NCI-H2171 (cell line): Measurements from ENCODE around the gene ZP4.

Source experiments
- DNase-seq: peaks from one replicate; lab custom pipeline; 2025; lab: John Stamatoyannopoulos, UW

Gene ZP4

GRCh38 chr1:237890822-237891221 is at the start of gene ZP4:
TSS of gene ZP4 (minus strand) at chr1:237890922. CDS start at chr1:237890635, 287 bp downstream.
- DNase-seq: no peak

GRCh38 chr1:237938553-237938952 is 47.8 kb upstream of the ZP4 start:
- no peak for DNase-seq

GRCh38 chr1:237938068-237938467 is 47.3 kb upstream of the ZP4 start:
- DNase-seq: no peak

GRCh38 chr1:237932816-237933215 is 42.1 kb upstream of the ZP4 start:
- no peak for DNase-seq

GRCh38 chr1:237931581-237931980 is 40.9 kb upstream of the ZP4 start:
- no peak for DNase-seq

GRCh38 chr1:237927198-237927597 is 36.5 kb upstream of the ZP4 start:
- no peak for DNase-seq

GRCh38 chr1:237921306-237921705 is 30.6 kb upstream of the ZP4 start:
- no peak for DNase-seq

GRCh38 chr1:237913345-237913744 is 22.6 kb upstream of the ZP4 start:
- no peak for DNase-seq

- DNase-seq: no peak
These were observed 21.2 kb upstream of the ZP4 start for GRCh38 chr1:237911911-237912310.

- DNase-seq: no peak
These were observed 20.1 kb upstream of the ZP4 start for GRCh38 chr1:237910834-237911233.

GRCh38 chr1:237903961-237904360 is 13.2 kb upstream of the ZP4 start:
- no peak for DNase-seq

- DNase-seq: no peak
These were observed 12.4 kb upstream of the ZP4 start for GRCh38 chr1:237902960-237903743.

- peak; percentile 14 for DNase-seq
These were observed 10.7 kb upstream of the ZP4 start for GRCh38 chr1:237901299-237901934.

GRCh38 chr1:237895630-237896029 is 4.9 kb upstream of the ZP4 start:
- DNase-seq: no peak

- DNase-seq: no peak
These were observed 3.4 kb upstream of the ZP4 start for GRCh38 chr1:237894131-237894530.

GRCh38 chr1:237891979-237892378 is 1.3 kb upstream of the ZP4 start:
- no peak for DNase-seq

GRCh38 chr1:237891266-237891665 is 544 bp upstream of the ZP4 start:
- DNase-seq: no peak

- DNase-seq: no peak
These were observed 306 bp downstream of the ZP4 start for GRCh38 chr1:237890416-237890815.

- no peak for DNase-seq
These were observed 2.6 kb downstream of the ZP4 start for GRCh38 chr1:237888143-237888542.

- DNase-seq: no peak
These were observed 3.2 kb downstream of the ZP4 start for GRCh38 chr1:237887542-237887941.

GRCh38 chr1:237884237-237884636 is 6.5 kb downstream of the ZP4 start:
- no peak for DNase-seq

- DNase-seq: no peak
These were observed 11.5 kb downstream of the ZP4 start for GRCh38 chr1:237879195-237879594.

- no peak for DNase-seq
These were observed 12.3 kb downstream of the ZP4 start for GRCh38 chr1:237878406-237878805.

GRCh38 chr1:237877631-237878030 is 13.1 kb downstream of the ZP4 start:
- DNase-seq: no peak
